Activated naive CD8-positive, alpha-beta T cell treated with anti-CD3 and anti-CD28 coated beads, Interleukin-2, amount 10 ng/mL, durations not matched to agents 7 days and 5 days (primary cell): ENCODE measurements around the gene ZDHHC8. TPM values are rescaled to one million over a fixed set of nuclear protein-coding genes. Genes with fewer than 3 reads are reported as not detected.

Experiments
- ATAC-seq: fragments of 150-1000 bp; cut with Tn5 transposase; one replicate; pipeline ENCODE4 v1.10.0; 2021; ENCODE audit warnings: low read depth, moderate library complexity
- POLR2A ChIA-PET: fragments of 350-600 bp; sonication (Branson Sonifier 250); formaldehyde crosslinking; loops from one replicate; lab custom pipeline; 2021; ENCODE audit warnings: antibody characterized with exemption; lab: Charles Lee
- DNase-seq: peaks from one replicate; pipeline ENCODE4 v3.0.0; 2021
- H3K27ac Mint-ChIP-seq: one replicate; pipeline ENCODE4 v1.8.0; 2022; ENCODE audit warnings: mild to moderate bottlenecking, mixed read lengths
- H3K27me3 Mint-ChIP-seq: one replicate; pipeline ENCODE4 v1.8.0; 2022; ENCODE audit warnings: mild to moderate bottlenecking, moderate library complexity, mixed read lengths
- H3K36me3 Mint-ChIP-seq: one replicate; pipeline ENCODE4 v1.8.0; 2021; ENCODE audit warnings: mild to moderate bottlenecking, mixed read lengths
- H3K4me1 Mint-ChIP-seq: one replicate; pipeline ENCODE4 v1.8.0; 2021; ENCODE audit warnings: mixed read lengths
- H3K4me3 Mint-ChIP-seq: one replicate; pipeline ENCODE4 v1.8.0; 2022; ENCODE audit warnings: mild to moderate bottlenecking, moderate library complexity, mixed read lengths
- H3K9me3 Mint-ChIP-seq: one replicate; pipeline ENCODE4 v1.8.0; 2021; ENCODE audit warnings: mixed read lengths
- total RNA-seq, 2 experiments: library from RNA; stranded (reverse); gene quantifications; one replicate each; pipeline ENCODE4 v1.2.3, GENCODE V29; 2021

Gene ZDHHC8
- total RNA-seq, 2 experiments from 2014 or later: 64.1 to 66.9 TPM

- DNase-seq (peak; percentile 59), ATAC-seq (peak; percentile 5)
- peak overlapping the region; percentile 12 for H3K27ac Mint-ChIP-seq
- H3K4me1 Mint-ChIP-seq: peaks cover 11% of the 10 kb centered on the region
- POLR2A ChIA-PET: no interaction called here
- no peaks in the 10 kb centered on the region for H3K36me3 Mint-ChIP-seq
- no peaks in the 10 kb centered on the region for H3K9me3 Mint-ChIP-seq
- H3K27me3 Mint-ChIP-seq: no peaks in the 10 kb centered on the region
- H3K4me3 Mint-ChIP-seq: peak overlapping the region; percentile 68
These were observed 468 bp downstream of the ZDHHC8 start for GRCh38 chr22:20131859-20132685.

- H3K36me3 Mint-ChIP-seq: no peaks in the 10 kb centered on the region
- peak overlapping the region; percentile 12 for H3K27ac Mint-ChIP-seq
- POLR2A ChIA-PET: no interaction called here
- DNase-seq (no peak), ATAC-seq (no peak)
- H3K4me3 Mint-ChIP-seq: peak overlapping the region; percentile 68
- no peaks in the 10 kb centered on the region for H3K9me3 Mint-ChIP-seq
- no peaks in the 10 kb centered on the region for H3K27me3 Mint-ChIP-seq
- H3K4me1 Mint-ChIP-seq: peaks cover 12% of the 10 kb centered on the region
These were observed 1.2 kb downstream of the ZDHHC8 start for GRCh38 chr22:20132686-20133246.

DNA sequence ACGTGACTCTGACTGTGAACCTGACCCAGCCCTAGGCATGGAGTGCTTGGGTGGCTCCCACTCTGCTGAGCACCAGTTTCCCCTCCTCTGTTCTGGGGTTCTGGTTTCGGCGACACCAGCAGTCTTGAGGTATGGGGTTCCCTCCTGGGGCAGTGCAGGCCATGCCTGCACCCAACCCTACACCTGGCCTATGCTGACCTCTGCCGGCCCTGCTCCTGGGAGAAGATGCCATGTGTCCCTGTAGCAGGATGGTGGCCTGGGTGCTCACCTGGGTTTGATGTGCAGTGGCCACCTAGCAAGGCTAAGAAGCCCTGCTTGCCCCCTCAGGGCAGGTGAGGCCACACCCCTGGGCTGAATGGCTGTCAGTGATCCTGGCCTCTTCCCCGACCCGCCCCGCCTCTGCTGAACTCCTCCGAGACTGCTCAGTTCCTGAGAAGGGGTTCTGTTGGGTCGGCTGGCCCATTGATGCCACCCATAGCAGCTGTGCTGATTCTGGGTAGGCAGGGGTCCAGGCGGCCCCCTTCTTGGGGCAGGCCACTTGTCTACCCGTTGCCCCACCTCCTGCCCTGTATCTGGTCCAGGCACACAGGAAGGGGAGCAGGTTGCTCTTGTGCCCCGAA is 2.4 kb downstream of the ZDHHC8 start:
- no peaks in the 10 kb centered on the region for H3K9me3 Mint-ChIP-seq
- DNase-seq (no peak), ATAC-seq (no peak)
- POLR2A ChIA-PET: no interaction called here
- H3K4me1 Mint-ChIP-seq: peaks cover 12% of the 10 kb centered on the region
- no peak overlapping the region for H3K27ac Mint-ChIP-seq
- H3K36me3 Mint-ChIP-seq: no peaks in the 10 kb centered on the region
- no peaks in the 10 kb centered on the region for H3K27me3 Mint-ChIP-seq
- peak overlapping the region; percentile 49 for H3K4me3 Mint-ChIP-seq

DNA sequence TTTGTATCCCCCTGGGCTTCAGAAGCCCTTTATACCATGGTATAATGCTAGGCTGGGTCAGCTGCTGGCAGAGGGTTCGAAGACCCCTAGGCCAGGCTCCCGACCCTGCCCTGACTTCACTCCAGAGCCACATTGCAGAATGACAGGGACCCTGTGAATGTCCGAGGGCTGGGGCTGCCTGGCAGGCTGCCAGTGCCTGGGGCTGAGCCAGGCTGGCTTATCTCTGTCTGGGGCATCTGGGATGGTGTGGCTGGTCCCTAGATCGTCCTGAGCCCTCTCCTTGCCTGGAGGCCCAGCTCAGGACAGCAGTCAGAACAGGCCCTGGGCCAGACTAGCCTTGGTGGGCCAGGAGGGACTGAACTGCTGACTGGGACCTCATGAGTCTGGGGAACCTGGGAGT is 3.7 kb downstream of the ZDHHC8 start:
- Mint-ChIP-seq H3K4me1 (peaks cover 8% of the 10 kb centered on the region), H3K36me3 (peaks cover 1% of the 10 kb centered on the region), H3K4me3 (no peak overlapping the region), H3K9me3 (no peaks in the 10 kb centered on the region), H3K27me3 (no peaks in the 10 kb centered on the region), H3K27ac (no peak overlapping the region)
- POLR2A ChIA-PET: no interaction called here
- no peak for DNase-seq
- ATAC-seq: no peak

DNA sequence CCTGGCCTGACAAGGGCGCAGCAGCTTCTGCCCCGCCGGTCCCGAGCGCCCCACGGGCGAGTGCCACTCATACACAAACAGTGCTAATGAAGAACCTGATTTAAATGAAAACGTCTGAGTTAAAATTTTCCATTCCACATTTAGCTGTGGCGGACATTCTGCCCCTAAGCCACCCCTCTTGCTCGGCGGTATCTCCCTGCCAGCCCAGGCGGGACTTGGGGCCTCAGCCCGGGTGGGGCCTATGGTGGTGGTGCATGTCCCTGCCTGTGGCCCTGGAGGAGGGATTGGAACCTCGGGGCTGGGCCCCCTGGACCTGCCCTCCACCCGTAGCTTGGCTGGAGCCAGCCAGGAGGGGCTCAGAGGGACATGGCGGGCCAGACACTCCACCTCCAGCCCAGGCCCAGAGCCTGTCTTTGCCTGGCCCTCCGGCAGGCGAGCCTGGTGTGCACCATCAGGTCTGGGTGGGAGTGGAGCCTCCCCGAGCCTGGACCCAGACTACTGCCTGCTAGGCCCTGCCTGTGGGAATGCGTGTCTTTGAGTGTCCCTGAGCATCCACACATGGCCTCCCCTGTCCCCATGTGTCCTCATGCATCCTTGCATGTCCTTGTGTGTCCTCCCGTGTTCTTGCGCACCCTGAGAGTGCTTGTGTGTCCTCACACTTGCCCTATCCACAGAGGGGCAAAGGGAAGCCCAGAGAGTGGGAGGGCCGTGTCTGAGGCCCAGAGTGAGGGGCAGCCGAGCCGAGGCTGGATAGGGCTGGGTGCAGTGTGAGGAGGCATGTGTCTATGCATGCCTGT is 4.4 kb downstream of the ZDHHC8 start:
- H3K36me3 Mint-ChIP-seq: peaks cover 1% of the 10 kb centered on the region
- POLR2A ChIA-PET: no interaction called here
- no peaks in the 10 kb centered on the region for H3K9me3 Mint-ChIP-seq
- H3K27me3 Mint-ChIP-seq: no peaks in the 10 kb centered on the region
- ATAC-seq (no peak), DNase-seq (no peak)
- H3K4me1 Mint-ChIP-seq: peaks cover 8% of the 10 kb centered on the region
- no peak overlapping the region for H3K27ac Mint-ChIP-seq
- H3K4me3 Mint-ChIP-seq: no peak overlapping the region

GRCh38 chr22:20136603-20136873 is 4.9 kb downstream of the ZDHHC8 start:
- POLR2A ChIA-PET: no interaction called here
- Mint-ChIP-seq H3K9me3 (no peaks in the 10 kb centered on the region), H3K36me3 (peaks cover 1% of the 10 kb centered on the region), H3K4me3 (no peak overlapping the region), H3K27ac (no peak overlapping the region), H3K27me3 (no peaks in the 10 kb centered on the region), H3K4me1 (peaks cover 8% of the 10 kb centered on the region)
- DNase-seq (no peak), ATAC-seq (no peak)

DNA sequence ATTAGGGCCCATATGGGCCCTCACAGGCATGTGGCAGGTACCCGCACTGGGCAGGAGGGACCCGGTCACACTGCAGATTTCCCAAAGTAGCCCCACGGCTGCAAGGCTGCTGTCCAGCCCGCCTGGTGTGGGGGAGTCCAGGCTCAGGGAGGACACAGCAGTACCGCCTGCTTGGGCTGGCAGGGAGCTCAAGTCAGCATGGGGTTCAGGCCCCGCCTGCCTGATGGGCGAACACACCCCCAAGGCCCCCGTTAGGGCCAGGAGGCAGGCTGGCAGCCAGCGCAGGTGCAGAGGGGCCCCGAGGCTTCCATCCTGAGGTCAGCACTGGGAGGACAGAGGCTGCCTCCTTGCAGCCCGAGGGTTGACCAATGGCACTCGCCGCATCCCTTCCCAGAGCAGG is 5.5 kb downstream of the ZDHHC8 start:
- H3K4me1 Mint-ChIP-seq: peaks cover 8% of the 10 kb centered on the region
- H3K27me3 Mint-ChIP-seq: no peaks in the 10 kb centered on the region

GRCh38 chr22:20137671-20138416 is 6.2 kb downstream of the ZDHHC8 start:
- Mint-ChIP-seq H3K27ac (no peak overlapping the region), H3K4me1 (peaks cover 7% of the 10 kb centered on the region), H3K27me3 (no peaks in the 10 kb centered on the region), H3K9me3 (no peaks in the 10 kb centered on the region), H3K4me3 (no peak overlapping the region), H3K36me3 (peaks cover 1% of the 10 kb centered on the region)
- POLR2A ChIA-PET: no interaction called here
- DNase-seq: no peak
- ATAC-seq: no peak

More for the DNA sequence above, 5.5 kb downstream of the ZDHHC8 start:
- Mint-ChIP-seq H3K36me3 (peaks cover 1% of the 10 kb centered on the region), H3K4me3 (no peak overlapping the region), H3K27ac (no peak overlapping the region), H3K9me3 (no peaks in the 10 kb centered on the region)
- ATAC-seq (no peak), DNase-seq (no peak)
- POLR2A ChIA-PET: no interaction called here

GRCh38 chr22:20138417-20138738 is 6.8 kb downstream of the ZDHHC8 start:
- DNase-seq (no peak), ATAC-seq (no peak)
- Mint-ChIP-seq H3K4me3 (no peak overlapping the region), H3K27ac (no peak overlapping the region), H3K4me1 (peaks cover 5% of the 10 kb centered on the region), H3K36me3 (peaks cover 1% of the 10 kb centered on the region), H3K9me3 (no peaks in the 10 kb centered on the region), H3K27me3 (no peaks in the 10 kb centered on the region)
- POLR2A ChIA-PET: no interaction called here

GRCh38 chr22:20138868-20139267 is 7.3 kb downstream of the ZDHHC8 start:
- H3K4me3 Mint-ChIP-seq: no peak overlapping the region
- POLR2A ChIA-PET: no interaction called here
- no peak for DNase-seq
- no peaks in the 10 kb centered on the region for H3K9me3 Mint-ChIP-seq
- no peak overlapping the region for H3K27ac Mint-ChIP-seq
- H3K36me3 Mint-ChIP-seq: peaks cover 1% of the 10 kb centered on the region
- no peak for ATAC-seq
- peaks cover 3% of the 10 kb centered on the region for H3K4me1 Mint-ChIP-seq
- H3K27me3 Mint-ChIP-seq: no peaks in the 10 kb centered on the region

GRCh38 chr22:20139391-20140106 is 7.9 kb downstream of the ZDHHC8 start:
- POLR2A ChIA-PET: no interaction called here
- Mint-ChIP-seq H3K9me3 (no peaks in the 10 kb centered on the region), H3K4me3 (no peak overlapping the region), H3K27ac (no peak overlapping the region), H3K4me1 (peaks cover 3% of the 10 kb centered on the region), H3K27me3 (no peaks in the 10 kb centered on the region), H3K36me3 (peaks cover 1% of the 10 kb centered on the region)
- ATAC-seq: no peak
- DNase-seq: no peak

GRCh38 chr22:20140107-20140445 is 8.5 kb downstream of the ZDHHC8 start:
- no peak for DNase-seq
- Mint-ChIP-seq H3K4me3 (no peak overlapping the region), H3K4me1 (peaks cover 3% of the 10 kb centered on the region), H3K36me3 (peaks cover 1% of the 10 kb centered on the region), H3K27me3 (no peaks in the 10 kb centered on the region), H3K9me3 (no peaks in the 10 kb centered on the region), H3K27ac (no peak overlapping the region)
- POLR2A ChIA-PET: no interaction called here
- ATAC-seq: no peak

DNA sequence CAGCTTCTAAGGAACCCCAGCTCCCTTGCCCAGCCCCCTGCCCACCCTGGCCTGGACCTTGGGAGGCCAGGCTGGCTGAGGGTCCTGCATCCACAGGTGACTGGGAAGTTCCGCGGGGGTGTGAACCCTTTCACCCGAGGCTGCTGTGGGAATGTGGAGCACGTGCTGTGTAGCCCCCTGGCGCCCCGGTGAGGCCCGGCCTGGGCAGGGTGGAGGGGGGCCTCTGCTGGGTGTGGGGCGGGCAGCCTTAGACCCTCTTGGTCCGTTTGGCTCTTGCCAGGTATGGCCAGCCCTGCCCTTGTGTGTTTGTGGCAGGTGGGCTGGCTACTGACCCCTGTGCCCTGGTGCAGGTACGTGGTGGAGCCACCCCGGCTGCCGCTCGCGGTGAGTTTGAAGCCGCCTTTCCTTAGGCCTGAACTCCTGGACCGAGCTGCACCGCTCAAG is 8.9 kb downstream of the ZDHHC8 start:
- ATAC-seq (no peak), DNase-seq (no peak)
- Mint-ChIP-seq H3K4me1 (peaks cover 3% of the 10 kb centered on the region), H3K4me3 (no peak overlapping the region), H3K27me3 (no peaks in the 10 kb centered on the region), H3K27ac (no peak overlapping the region), H3K9me3 (no peaks in the 10 kb centered on the region), H3K36me3 (peaks cover 1% of the 10 kb centered on the region)
- POLR2A ChIA-PET: no interaction called here
